NCI-H524 (cell line): ENCODE data around the gene HCST.
"Not testable (repeated sequence)": the region's sequence is repeated elsewhere in the genome, so short reads cannot be mapped to it uniquely, and the experiment has no call there.

Experiments used
- DNase-seq, 2 experiments: peaks; one replicate each; lab custom pipeline; 2025; lab: John Stamatoyannopoulos, UW

The HCST gene

GRCh38 chr19:35904311-35905068 is 2.2 kb downstream of the HCST start:
- no peak for DNase-seq

- no peak for DNase-seq
Measured at GRCh38 chr19:35905178-35905727, 2.9 kb downstream of the HCST start.

GRCh38 chr19:35907377-35907745 is 5.0 kb downstream of the HCST start:
- no peak for DNase-seq

- DNase-seq = no peak
Measured at GRCh38 chr19:35908010-35908441, 5.7 kb downstream of the HCST start, which contains the start of gene TYROBP. TYROBP (minus strand) TSS chr19:35908295; CDS start chr19:35908228, 67 bp downstream.

- no peak for DNase-seq
Measured at GRCh38 chr19:35908973-35909683, 6.8 kb downstream of the HCST start.

DNA sequence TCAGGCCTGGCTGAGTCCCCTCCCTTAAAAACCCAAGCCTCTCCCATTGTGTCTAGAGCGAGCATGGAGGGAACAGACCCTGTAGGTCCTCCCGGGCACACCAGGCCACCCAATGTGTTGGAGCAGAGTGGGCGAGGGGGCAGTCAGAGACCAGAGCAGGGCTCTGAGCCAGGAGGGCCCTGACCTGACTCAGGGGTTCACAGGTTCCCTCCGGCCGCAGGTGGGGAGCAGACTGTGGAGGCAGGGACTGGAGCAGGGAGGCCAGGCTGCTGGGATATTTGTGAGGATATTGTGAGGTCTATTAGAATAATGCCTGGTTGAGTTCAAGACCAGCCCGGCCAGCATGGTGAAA is 7.3 kb downstream of the HCST start:
- DNase-seq = no peak

GRCh38 chr19:35910355-35910754 is 8.0 kb downstream of the HCST start:
- DNase-seq = not testable (repeated sequence)

DNA sequence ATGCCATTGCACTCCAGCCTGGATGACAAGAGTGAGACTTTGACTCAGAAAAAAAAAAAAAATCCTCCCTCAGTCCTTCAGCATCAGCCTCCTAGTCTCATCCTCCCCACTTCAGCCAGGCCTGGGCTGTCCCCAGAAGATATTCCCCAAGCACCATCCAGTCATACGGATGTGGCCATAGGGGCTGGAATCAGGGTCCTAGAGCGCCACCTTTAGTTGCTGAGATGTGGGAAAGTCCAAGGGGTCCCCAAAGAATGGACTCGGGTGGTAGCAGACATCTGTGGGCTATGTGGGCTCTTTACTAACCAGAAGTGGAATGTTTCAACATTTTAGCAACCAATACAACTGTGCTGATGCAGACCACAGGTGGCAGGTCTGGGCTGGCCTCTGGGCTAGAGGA is 8.8 kb downstream of the HCST start:
- DNase-seq = peak in 1 of 2 experiments; percentile 27

DNA sequence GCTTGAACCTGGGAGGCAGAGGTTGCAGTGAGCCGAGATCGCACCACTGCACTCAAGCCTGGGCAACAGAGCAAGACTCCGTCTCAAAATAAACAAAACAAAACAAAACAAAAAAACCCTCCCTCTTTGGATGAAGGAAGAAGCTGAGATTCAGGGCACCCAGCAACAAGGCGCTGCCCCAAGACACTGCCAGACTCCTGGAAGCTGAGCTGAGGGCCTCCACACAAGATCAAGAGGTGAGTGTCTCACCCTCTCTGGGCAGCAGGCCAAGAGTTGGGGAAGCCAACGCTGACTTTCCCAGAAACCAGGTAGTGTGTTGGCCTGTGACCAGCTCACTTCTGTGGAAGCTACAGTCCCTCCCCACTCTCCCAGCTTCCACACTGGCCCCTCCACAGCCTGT is 9.5 kb downstream of the HCST start:
- no peak for DNase-seq

- DNase-seq = no peak
Measured at GRCh38 chr19:35913589-35913988, 11.3 kb downstream of the HCST start.

DNA sequence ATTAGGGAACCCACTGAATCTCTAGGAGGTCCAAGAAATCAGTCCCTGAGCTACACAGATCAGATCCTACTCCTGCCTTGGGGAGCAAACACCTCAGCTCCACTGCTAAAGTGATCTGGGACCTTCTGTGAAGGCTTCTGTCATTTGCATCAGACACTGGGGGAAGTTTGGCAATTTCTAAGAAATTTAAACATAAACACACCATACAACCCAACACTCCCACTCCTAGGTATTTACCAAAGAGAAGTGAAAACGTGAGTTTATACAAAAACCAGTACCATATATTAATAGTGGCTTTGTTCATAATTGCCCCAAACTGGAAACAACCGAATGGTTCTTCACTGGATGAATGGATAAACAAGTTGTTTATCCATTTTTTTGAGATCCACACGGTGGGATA is 13.1 kb downstream of the HCST start:
- no peak for DNase-seq

DNA sequence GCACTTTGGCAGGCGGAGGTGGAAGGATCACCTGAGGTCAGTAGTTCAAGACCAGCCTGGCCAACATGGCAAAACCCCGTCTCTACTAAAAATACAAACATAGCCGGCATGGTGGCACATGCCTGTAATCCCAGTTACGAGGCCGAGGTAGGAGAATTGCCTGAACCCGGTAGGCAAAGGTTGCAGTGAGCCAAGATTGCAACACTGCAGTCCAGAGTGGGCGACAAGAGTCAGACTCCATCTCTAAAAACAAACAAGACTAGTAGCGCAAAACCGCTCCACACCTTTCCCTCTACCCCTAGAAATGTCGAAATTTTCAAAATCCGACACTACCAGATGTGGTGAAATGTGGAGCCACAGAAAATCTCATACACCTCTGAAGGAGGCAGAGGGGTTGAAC is 17.0 kb downstream of the HCST start:
- no peak for DNase-seq

GRCh38 chr19:35921012-35921411 is 18.7 kb downstream of the HCST start:
- DNase-seq = no peak

GRCh38 chr19:35925501-35925900 is 23.2 kb downstream of the HCST start:
- no peak for DNase-seq

DNA sequence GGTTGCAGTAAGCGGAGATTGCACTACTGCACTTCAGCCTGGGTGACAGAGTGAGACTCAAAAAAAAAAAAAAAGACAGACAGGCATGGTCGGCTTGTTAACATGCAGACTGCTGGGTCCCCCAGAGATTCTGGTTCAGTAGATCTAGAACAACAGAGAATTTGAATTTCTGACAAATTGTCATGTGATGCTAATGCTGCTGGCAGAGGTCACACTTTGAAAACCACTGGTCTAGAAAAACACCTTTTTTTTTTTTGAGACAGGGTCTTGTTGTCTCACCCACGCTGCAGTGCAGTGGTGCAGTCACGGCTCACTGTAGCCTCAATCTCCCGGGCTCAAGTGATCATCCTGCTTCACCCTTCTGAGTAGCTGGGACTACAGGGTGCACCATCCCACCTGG is 26.2 kb downstream of the HCST start:
- DNase-seq = no peak

DNA sequence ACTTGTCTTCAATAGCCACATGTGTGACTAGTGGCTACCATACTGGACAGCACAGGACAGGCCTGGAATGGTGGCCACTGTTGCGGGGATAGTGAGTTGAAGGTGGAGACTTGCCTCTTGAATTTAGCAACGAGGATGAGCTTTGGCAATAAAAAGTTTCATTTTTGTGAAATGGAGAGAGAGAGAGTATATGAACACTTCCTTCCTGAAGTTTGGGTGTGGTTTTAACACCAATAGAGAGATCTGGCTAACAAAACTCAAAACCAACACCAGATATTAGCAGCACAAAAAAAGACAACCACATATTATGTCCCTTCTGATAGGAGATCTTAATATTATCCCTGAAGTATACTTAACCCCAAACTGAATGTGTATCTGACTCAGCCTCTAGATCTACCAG is 27.5 kb downstream of the HCST start:
- no peak for DNase-seq

GRCh38 chr19:35931161-35931873 is 29.0 kb downstream of the HCST start:
- peak; percentile 100 for DNase-seq

DNA sequence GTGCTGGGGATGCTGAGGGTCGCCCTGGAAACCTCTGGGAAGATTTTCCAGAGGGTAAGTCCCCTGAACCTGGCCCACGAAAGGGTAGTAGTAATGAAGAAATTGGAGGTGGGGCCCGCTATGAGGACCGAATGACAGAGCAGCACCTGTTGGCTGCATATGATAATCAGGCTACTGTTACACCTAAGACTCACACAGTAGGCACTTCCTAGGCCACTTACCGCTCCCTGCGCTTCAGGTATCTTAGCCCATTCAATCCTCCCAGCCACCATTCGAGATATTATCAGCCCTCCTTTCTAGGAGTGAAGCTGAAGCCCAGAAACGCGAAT is 29.5 kb downstream of the HCST start:
- DNase-seq = peak in 1 of 2 experiments; percentile 32

DNA sequence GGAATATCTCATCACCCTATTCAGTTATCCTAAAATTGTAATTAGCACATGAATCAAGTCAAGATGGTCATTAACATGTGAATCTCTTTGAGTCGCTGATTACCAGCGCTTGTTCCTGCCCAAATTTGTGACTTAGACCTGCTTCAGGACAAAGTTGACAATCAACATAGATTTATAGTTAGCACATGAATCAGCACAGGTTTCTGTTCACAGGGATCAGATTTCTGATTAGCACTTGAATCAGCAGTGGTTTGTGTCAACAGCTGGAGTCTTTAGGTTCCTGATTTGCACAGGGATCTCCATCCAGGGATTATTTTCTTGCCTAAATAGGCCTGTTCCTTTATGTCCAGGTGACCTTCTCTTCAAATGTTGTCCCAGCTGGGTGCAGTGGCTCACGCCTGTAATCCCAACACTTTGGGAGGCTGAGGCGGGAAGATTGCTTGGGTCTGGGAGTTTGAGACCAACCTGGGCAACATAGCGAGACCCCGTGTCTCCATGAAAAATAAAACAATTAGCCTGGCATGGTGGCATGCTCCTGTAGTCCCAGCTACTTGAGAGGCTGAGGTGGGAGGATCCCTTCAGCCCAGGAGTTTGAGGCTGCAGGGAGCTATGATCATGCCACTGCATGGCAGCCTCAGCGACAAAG is 30.1 kb downstream of the HCST start:
- peak in 1 of 2 experiments; percentile 31 for DNase-seq

DNA sequence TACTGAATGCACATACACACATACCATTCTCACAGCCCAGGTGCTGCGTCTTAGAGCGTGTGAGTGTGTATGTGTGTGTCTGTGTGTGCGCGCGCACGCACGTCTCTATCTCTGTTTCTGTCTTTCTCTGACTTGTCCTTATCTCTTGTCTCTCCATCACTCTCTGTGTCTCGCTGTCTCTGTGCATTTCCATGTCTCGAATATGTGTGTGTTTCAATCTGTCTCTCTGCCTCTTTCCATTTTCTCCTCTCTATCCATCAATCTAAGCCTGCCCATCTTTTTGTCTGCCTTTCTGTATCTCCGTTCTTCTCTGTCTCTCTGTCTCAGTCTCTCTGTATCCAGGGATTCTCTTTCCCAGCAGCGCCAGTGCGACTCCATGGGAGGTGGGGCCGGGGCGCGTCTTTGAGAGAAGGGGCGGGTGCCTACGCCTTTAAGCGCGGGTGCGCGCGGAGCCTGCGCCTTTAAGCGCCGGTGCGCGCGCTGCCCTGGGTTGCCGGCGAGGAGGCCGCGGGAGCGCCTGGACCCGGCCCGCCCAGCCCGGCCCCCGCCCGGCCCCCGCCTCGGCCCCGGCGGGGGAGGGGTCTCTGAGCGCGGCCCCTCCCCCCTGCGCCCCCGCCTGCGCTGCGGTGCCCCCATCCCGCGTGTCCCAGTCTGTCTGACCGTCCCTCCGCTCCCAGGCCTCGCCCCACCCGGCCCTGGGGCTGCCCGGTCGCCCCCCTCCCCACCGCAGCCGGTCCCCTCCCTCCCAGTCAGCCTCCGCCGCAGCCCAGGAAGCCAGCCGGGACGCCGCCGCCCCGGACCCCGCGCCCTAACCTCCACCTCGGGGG is 33.8 kb downstream of the HCST start, which contains the start of gene LRFN3:
TSS of gene LRFN3 (plus strand) at position 464 of the 827 bp plus-strand sequence. CDS start 3,052 bp downstream, outside the sequence.
- DNase-seq = peak; percentile 87 to 90

DNA sequence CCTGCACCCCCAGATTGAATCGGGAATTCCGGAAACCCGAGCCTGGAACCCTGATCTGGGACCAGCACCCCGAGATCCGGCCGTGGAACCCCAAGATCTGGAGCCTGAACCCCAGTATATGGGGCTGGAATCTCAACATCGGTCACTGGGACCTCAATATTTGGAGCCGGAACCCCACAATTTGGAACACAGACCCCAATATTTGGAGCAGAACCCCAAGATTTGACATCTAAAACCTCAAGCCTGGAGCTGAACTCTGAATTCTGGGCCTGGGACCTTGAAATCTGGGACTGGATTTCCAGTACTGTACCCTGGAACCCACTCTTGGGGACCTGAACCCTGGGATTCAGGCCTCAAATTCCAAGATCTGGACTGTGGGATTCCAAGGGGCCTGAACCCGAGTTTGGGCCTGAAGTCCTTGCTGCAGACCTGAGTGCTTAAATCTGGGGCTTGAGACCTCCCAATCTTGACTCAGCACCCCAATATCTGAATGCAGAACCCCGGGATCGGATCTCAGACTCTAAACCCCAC is 34.5 kb downstream of the HCST start:
- DNase-seq = no peak
